Endothelial cell of umbilical vein (primary cell): ENCODE data around the gene UBE2E1. TPM values are rescaled to one million over a fixed set of nuclear protein-coding genes. Genes with fewer than 3 reads are reported as not detected.

Experiments used
- BruUV-seq: library from RNA; stranded (reverse); fragments of 400-500 nt; replicated peaks from 2 replicates; lab custom pipeline; 2021; lab: Mats Ljungman, UMichigan
- CTCF ChIA-PET: fragments of 300-600, 350-600 bp; sonication (Branson Sonifier 250); formaldehyde crosslinking; loops from one replicate; lab custom pipeline; 2021; ENCODE audit warnings: antibody characterized with exemption, inconsistent platforms; lab: Charles Lee
- POLR2A ChIA-PET: fragments of 300-600, 350-600 bp; sonication (Branson Sonifier 250); formaldehyde crosslinking; loops from one replicate; lab custom pipeline; 2021; ENCODE audit warnings: antibody characterized with exemption, inconsistent platforms; lab: Charles Lee
- DNase-seq: peaks from one replicate; pipeline ENCODE4 v3.0.0-alpha.2; 2011; ENCODE audit warnings: low read depth, low spot score
- FAIRE-seq: peaks from 2 replicates; lab custom pipeline; 2011; peaks lifted over from hg19 to GRCh38; lab: Jason Lieb, UNC
- H2AFZ ChIP-seq: 2 replicates; pipeline ENCODE4 v1.6.0; 2012; ENCODE audit warnings: low read depth, low read length, control low read depth, inconsistent platforms
- H3K27ac ChIP-seq: 2 replicates; pipeline ENCODE4 v1.5.1; 2011; ENCODE audit warnings: low read depth, mild to moderate bottlenecking, control low read depth, low read length, moderate library complexity; ENCODE audit not compliant: insufficient read depth
- H3K27me3 ChIP-seq, 2 experiments: 2 replicates each; pipeline versions ENCODE4 v1.6.0 to v1.6.1; 2011; ENCODE audit warnings: low read length in 2 of 2, mixed read lengths in 1 of 2; ENCODE audit not compliant: control insufficient read depth in 2 of 2, insufficient read depth in 2 of 2
- H3K36me3 ChIP-seq, 2 experiments: 2 replicates in 1 of 2; 3 replicates in 1 of 2; pipeline ENCODE4 v1.5.1; 2011; ENCODE audit warnings: low read length in 2 of 2, mild to moderate bottlenecking in 1 of 2, moderate library complexity in 1 of 2; ENCODE audit not compliant: control insufficient read depth in 2 of 2, insufficient read depth in 2 of 2; ENCODE audit errors: extremely low read depth in 1 of 2
- H3K4me1 ChIP-seq: 3 replicates; pipeline ENCODE4 v1.5.1; 2011; ENCODE audit warnings: mild to moderate bottlenecking, low read length; ENCODE audit not compliant: control insufficient read depth, insufficient read depth; ENCODE audit errors: extremely low read depth
- H3K4me2 ChIP-seq: 2 replicates; pipeline ENCODE4 v1.6.1; 2011; ENCODE audit warnings: low read length, control low read depth, mixed read lengths; ENCODE audit not compliant: insufficient read depth
- H3K4me3 ChIP-seq, 3 experiments: fragments of 200-600 bp in 1 of 3; sonication (generic), shearing (Covaris generic) in 1 of 3; replicated peaks in 1 of 3; 2 replicates each; pipeline ENCODE4 v1.5.1; 2011 to 2016; ENCODE audit warnings: control low read depth in 3 of 3, low read length in 3 of 3, mild to moderate bottlenecking in 2 of 3, inconsistent platforms in 1 of 3, low read depth in 1 of 3, moderate library complexity in 1 of 3; ENCODE audit not compliant: insufficient read depth in 1 of 3
- H3K79me2 ChIP-seq: 2 replicates; pipeline ENCODE4 v1.6.0; 2012; ENCODE audit warnings: low read length, inconsistent platforms; ENCODE audit not compliant: control insufficient read depth, insufficient read depth
- H3K9ac ChIP-seq: replicated peaks from 2 replicates; pipeline ENCODE3; 2011; ENCODE audit warnings: low read length, control low read depth; ENCODE audit not compliant: insufficient read depth; ENCODE audit errors: extremely low read depth
- H3K9me1 ChIP-seq: replicated peaks from 3 replicates; pipeline ENCODE4 v1.6.0; 2011; ENCODE audit warnings: mild to moderate bottlenecking, low read length; ENCODE audit not compliant: control insufficient read depth, insufficient read depth; ENCODE audit errors: extremely low read depth
- H3K9me3 ChIP-seq: replicated peaks from 2 replicates; pipeline ENCODE4 v1.5.1; 2012; ENCODE audit warnings: low read length, inconsistent platforms; ENCODE audit not compliant: control insufficient read depth, insufficient read depth
- H4K20me1 ChIP-seq: replicated peaks from 2 replicates; pipeline ENCODE3; 2011; ENCODE audit warnings: mild to moderate bottlenecking, low read length; ENCODE audit not compliant: control insufficient read depth, insufficient read depth; ENCODE audit errors: extremely low read depth
- EZH2 ChIP-seq: IDR thresholded peaks from 2 replicates; pipeline ENCODE4 v1.6.1; 2012; ENCODE audit warnings: borderline replicate concordance, low read depth, mild to moderate bottlenecking, moderate library complexity, low read length, inconsistent platforms; ENCODE audit not compliant: severe bottlenecking
- FOS ChIP-seq: IDR thresholded peaks from 2 replicates; pipeline ENCODE4 v1.6.1; 2011; ENCODE audit warnings: mild to moderate bottlenecking, low read length, moderate library complexity, borderline replicate concordance; ENCODE audit not compliant: insufficient read depth
- GATA2 ChIP-seq: IDR thresholded peaks from 2 replicates; pipeline ENCODE4 v1.7.0; 2011; ENCODE audit warnings: low read depth, mild to moderate bottlenecking, moderate library complexity, mixed read lengths, low read length; ENCODE audit not compliant: insufficient read length, insufficient read depth
- JUN ChIP-seq: IDR thresholded peaks from 2 replicates; pipeline ENCODE4 v1.6.1; 2011; ENCODE audit warnings: borderline replicate concordance, low read depth; ENCODE audit not compliant: insufficient read length, insufficient read depth
- MYC ChIP-seq: IDR thresholded peaks from one replicate; pipeline ENCODE4 v1.6.1; 2011; ENCODE audit warnings: mild to moderate bottlenecking, low read depth, low read length
- POLR2A ChIP-seq: IDR thresholded peaks from 2 replicates; pipeline ENCODE4 v1.6.1; 2012; ENCODE audit warnings: low read depth, mild to moderate bottlenecking, control low read depth, low read length
- POLR2AphosphoS5 ChIP-seq: IDR thresholded peaks from 2 replicates; pipeline ENCODE4 v1.6.1; 2012; ENCODE audit warnings: low read depth, mild to moderate bottlenecking, control low read depth, low read length, moderate library complexity; ENCODE audit not compliant: insufficient read depth
- dilution Hi-C: fragments of 300-500 bp; cut with MboI; formaldehyde crosslinking; loops from one replicate; pipeline ENCODE4 v1.15.0; 2019; ENCODE audit warnings: low sequenced_read_pairs; ENCODE audit not compliant: extremely low pct_ligation_motif_present
- intact Hi-C: fragments of 100-400 bp; cut with micrococcal nuclease; formaldehyde crosslinking; loops from one replicate; pipeline ENCODE4 v1.10.0; 2022
- polyA plus RNA-seq, 4 experiments: library from polyadenylated mRNA; depleted of rRNA in 3 of 4; stranded (reverse) in 3 of 4; unstranded in 1 of 4; fragments of >200 nt; gene quantifications; 2 replicates each; pipeline versions ENCODE4 v1.2.1 to v1.2.3, GENCODE V29; 2011 to 2012; ENCODE audit warnings: missing spikeins in 1 of 4
- total RNA-seq: library from RNA; stranded (reverse); gene quantifications from 2 replicates; pipeline ENCODE4 v1.2.3, GENCODE V29; 2021
- TF ChIP-seq, protein P1 (sequence below): IDR thresholded peaks from 2 replicates; pipeline ENCODE4 v1.6.1; 2011; ENCODE audit not compliant: insufficient read depth, insufficient read length

Gene UBE2E1
- total and polyA plus RNA-seq, 2 donors (not counting 3 experiments of a cell fraction or from before 2014, with no cell fraction given): 72.7 to 114 TPM

DNA sequence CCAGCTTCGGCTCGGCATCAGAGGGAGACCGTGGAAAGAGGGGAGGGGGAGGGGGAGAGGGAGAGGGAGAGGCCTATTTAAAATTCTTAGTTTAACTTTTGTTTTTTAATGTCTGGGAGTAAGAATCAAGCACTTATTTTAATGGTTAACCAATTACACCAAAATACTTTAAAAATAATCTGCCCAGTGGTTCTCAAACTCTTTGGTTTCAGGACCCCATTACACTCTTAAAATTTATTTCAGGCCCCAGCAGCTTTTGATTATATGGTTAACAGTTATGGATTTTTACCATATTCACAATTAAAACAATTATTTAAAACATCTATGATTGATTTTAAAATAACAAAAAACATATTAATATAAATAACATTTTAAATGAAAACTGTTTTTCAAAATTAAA lies 66.6 kb downstream of the UBE2E1 start:
- no TSS peak for BruUV-seq
- Histone ChIP-seq H2AFZ (no peak overlapping the region), H3K4me3 (no peak overlapping the region), H4K20me1 (peaks cover 3% of the 10 kb centered on the region), H3K9me1 (no peaks in the 10 kb centered on the region), H3K27ac (no peak overlapping the region), H3K27me3 (no peaks in the 10 kb centered on the region), H3K9ac (no peak overlapping the region), H3K79me2 (peaks cover 41% of the 10 kb centered on the region), H3K4me1 (peaks cover 27% of the 10 kb centered on the region), H3K4me2 (no peak overlapping the region), H3K36me3 (no peaks in the 10 kb centered on the region), H3K9me3 (no peaks in the 10 kb centered on the region)
- FAIRE-seq (no peak), DNase-seq (no peak)
- ChIA-PET POLR2A (no interaction called here), CTCF (no interaction called here)
- TF ChIP-seq, protein P1, sequence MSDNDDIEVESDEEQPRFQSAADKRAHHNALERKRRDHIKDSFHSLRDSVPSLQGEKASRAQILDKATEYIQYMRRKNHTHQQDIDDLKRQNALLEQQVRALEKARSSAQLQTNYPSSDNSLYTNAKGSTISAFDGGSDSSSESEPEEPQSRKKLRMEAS: no peak
- TF ChIP-seq EZH2: no peak
- no peak for TF ChIP-seq POLR2AphosphoS5
- TF ChIP-seq GATA2: no peak
- TF ChIP-seq FOS: no peak
- no peak for TF ChIP-seq MYC
- no peak for TF ChIP-seq JUN
- TF ChIP-seq POLR2A: no peak
- dilution Hi-C loops (no loop called here), intact Hi-C loops (no loop called here)

DNA sequence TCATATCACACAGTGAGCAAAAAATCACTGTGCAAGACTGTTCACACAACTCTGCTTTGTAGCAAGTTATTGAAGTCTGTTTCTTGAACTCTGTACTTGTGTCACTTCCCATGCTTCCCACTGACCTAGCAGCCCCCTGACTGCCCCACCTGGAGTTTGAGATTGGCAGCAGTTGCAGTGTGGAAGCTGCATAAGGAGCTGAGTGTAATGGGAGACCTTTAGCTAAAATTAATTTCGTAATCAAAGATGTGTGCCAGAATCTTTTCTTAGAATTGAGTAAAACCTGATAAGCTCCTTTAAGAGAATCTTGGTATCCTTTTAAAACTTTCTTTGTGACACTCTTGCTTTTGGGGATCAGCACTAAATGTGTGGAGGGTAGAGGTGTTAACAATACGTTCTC lies 68.2 kb downstream of the UBE2E1 start:
- DNase-seq: peak; percentile 55
- dilution Hi-C loops: no loop called here

More for the DNA sequence above, 68.2 kb downstream of the UBE2E1 start:
- Histone ChIP-seq H3K9me3 (no peaks in the 10 kb centered on the region), H3K4me2 (no peak overlapping the region), H3K36me3 (no peaks in the 10 kb centered on the region), H4K20me1 (peaks cover 6% of the 10 kb centered on the region), H3K9me1 (no peaks in the 10 kb centered on the region), H3K4me3 (no peak overlapping the region), H3K4me1 (peaks cover 32% of the 10 kb centered on the region), H2AFZ (no peak overlapping the region), H3K27ac (no peak overlapping the region), H3K27me3 (no peaks in the 10 kb centered on the region), H3K79me2 (peaks cover 36% of the 10 kb centered on the region), H3K9ac (no peak overlapping the region)
- FAIRE-seq: no peak
- intact Hi-C loops: loop anchor here (2.0 kb wide), 2 partner anchors 43 to 67 kb away; partner anchors contain the start of genes NKIRAS1 and RPL15
- TF ChIP-seq GATA2 (no peak), JUN (no peak)
- POLR2A ChIA-PET: interaction anchor here (1.3 kb wide), 1 partner anchor 43 kb away, joined by 6 read pairs; the partner anchor contains the start of genes NKIRAS1 and RPL15
- no TSS peak for BruUV-seq
- CTCF ChIA-PET: interaction anchor here (1.5 to 2.3 kb wide), 3 partner anchors 15 to 40 kb away, joined by 4 to 13 read pairs (median 6); no protein-coding TSS in a partner anchor
